ENCODE data around the gene GLTP. TPM values are rescaled to one million over a fixed set of nuclear protein-coding genes. Genes with fewer than 3 reads are reported as not detected.

The GLTP gene
- total RNA-seq, 2 donors from 2014 or later, result 15.2 to 20.9 TPM

DNA sequence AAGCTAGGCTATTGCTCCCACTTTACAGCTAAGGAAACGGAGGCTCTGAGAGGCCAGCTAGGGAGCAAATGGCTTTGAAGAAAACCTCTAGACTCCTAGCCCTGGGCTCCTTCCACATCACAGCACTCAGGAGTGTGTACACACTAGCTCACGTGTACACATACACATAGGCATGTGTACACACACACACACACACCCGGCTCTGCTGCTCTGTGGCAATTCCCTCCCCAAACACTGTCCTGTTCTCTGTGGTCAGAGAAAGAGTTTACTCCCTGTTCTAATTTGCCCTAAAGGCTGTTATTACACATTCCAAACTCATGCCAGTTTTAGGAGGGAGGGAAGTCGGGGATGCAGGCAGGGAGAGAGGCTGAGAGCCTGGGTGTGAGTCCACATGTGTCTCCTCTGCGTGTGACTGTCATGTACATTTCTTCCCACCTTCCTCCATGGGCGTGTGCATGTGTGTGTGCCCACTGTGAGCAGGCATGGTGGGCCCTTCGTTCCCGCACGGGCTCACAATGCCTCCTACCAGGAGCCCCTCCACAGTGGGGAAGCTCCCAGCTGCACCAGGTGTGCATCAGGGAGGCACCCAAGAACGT lies 61.3 kb downstream of the GLTP start:
- DNase-seq, result no peak
- H3K27me3 ChIP-seq (ENCODE audit: control insufficient read depth, insufficient read depth, low read length, poor library complexity, severe bottlenecking), result no peaks in the 10 kb centered on the region
- Mint-ChIP-seq H3K9me3 (no peaks in the 10 kb centered on the region), H3K4me3 (no peak overlapping the region), H3K36me3 (ENCODE audit: low read depth) (peaks cover 4% of the 10 kb centered on the region), H3K27me3 (ENCODE audit: insufficient read depth) (no peaks in the 10 kb centered on the region), H3K27ac (no peak overlapping the region), H3K4me1 (peaks cover 7% of the 10 kb centered on the region)
- H3K4me3 ChIP-seq (ENCODE audit: low read length), result no peak overlapping the region
- WGBS, 2 experiments (ENCODE audit: insufficient coverage in 1 of 2, insufficient read length in 1 of 2), result 91 to 96% methylated on average over 4 to 10 of the region's 10 CpGs
- H3K36me3 ChIP-seq (ENCODE audit: control insufficient read depth, insufficient read depth, low read length), result no peaks in the 10 kb centered on the region
- no peaks in the 10 kb centered on the region for H3K9me3 ChIP-seq (ENCODE audit: control insufficient read depth, low read length)
- H3K9ac ChIP-seq (ENCODE audit: extremely low read depth, low read length, poor library complexity, severe bottlenecking), result no peak overlapping the region
- TF ChIP-seq, protein P1, sequence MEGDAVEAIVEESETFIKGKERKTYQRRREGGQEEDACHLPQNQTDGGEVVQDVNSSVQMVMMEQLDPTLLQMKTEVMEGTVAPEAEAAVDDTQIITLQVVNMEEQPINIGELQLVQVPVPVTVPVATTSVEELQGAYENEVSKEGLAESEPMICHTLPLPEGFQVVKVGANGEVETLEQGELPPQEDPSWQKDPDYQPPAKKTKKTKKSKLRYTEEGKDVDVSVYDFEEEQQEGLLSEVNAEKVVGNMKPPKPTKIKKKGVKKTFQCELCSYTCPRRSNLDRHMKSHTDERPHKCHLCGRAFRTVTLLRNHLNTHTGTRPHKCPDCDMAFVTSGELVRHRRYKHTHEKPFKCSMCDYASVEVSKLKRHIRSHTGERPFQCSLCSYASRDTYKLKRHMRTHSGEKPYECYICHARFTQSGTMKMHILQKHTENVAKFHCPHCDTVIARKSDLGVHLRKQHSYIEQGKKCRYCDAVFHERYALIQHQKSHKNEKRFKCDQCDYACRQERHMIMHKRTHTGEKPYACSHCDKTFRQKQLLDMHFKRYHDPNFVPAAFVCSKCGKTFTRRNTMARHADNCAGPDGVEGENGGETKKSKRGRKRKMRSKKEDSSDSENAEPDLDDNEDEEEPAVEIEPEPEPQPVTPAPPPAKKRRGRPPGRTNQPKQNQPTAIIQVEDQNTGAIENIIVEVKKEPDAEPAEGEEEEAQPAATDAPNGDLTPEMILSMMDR (conservative IDR thresholded peaks at IDR 0.05), result no peak
- H3K4me1 ChIP-seq (ENCODE audit: control insufficient read depth, insufficient read depth, low read length), result no peaks in the 10 kb centered on the region
- no peak overlapping the region for H3K27ac ChIP-seq (ENCODE audit: low read depth, low read length)

GRCh38 chr12:109818253-109818652 lies 62.1 kb downstream of the GLTP start:
- Histone ChIP-seq H3K9me3 (ENCODE audit: control insufficient read depth, low read length) (no peaks in the 10 kb centered on the region), H3K4me1 (ENCODE audit: control insufficient read depth, insufficient read depth, low read length) (no peaks in the 10 kb centered on the region), H3K36me3 (ENCODE audit: control insufficient read depth, insufficient read depth, low read length) (no peaks in the 10 kb centered on the region), H3K27me3 (ENCODE audit: control insufficient read depth, insufficient read depth, low read length, poor library complexity, severe bottlenecking) (no peaks in the 10 kb centered on the region), H3K9ac (ENCODE audit: extremely low read depth, low read length, poor library complexity, severe bottlenecking) (no peak overlapping the region), H3K27ac (ENCODE audit: low read depth, low read length) (no peak overlapping the region), H3K4me3 (ENCODE audit: low read length) (no peak overlapping the region)
- Mint-ChIP-seq H3K27ac (no peak overlapping the region), H3K27me3 (ENCODE audit: insufficient read depth) (no peaks in the 10 kb centered on the region), H3K36me3 (ENCODE audit: low read depth) (peaks cover 4% of the 10 kb centered on the region), H3K4me1 (peaks cover 7% of the 10 kb centered on the region), H3K4me3 (no peak overlapping the region), H3K9me3 (no peaks in the 10 kb centered on the region)
- TF ChIP-seq, protein P1 (conservative IDR thresholded peaks at IDR 0.05), result no peak
- DNase-seq, result no peak
- WGBS, 2 experiments (ENCODE audit: insufficient coverage in 1 of 2, insufficient read length in 1 of 2), result 81 to 100% methylated on average over 1 to 9 of the region's 9 CpGs

DNA sequence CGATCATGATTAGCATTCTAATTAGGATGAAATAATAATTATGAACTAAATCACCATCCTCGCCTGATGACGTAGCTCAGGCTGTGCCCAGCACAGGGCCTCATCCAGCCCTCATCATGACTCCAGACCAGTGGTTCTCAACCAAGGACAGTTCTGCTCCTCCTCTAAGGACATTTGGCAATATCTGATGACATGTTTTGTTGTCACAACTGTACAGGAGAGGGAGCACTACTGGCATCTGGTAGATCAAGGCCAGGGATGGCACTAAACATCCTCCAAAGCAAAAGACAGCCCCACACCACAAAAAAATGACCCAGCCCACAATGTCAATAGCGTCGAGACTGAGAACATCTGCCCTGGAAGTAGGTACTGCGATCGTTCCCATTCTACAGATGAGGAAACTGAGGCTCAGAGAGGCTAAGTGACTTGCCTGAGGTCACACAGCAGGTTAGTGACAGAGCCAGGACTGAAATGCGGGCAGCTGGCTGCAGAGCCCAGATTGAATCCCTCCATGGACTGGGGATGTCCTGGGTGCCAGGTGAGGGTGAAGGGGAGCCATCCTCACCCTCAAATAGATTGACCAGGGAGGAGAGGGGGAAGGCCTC lies 62.6 kb downstream of the GLTP start:
- no peak overlapping the region for H3K27ac Mint-ChIP-seq
- Histone ChIP-seq H3K4me1 (ENCODE audit: control insufficient read depth, insufficient read depth, low read length) (no peaks in the 10 kb centered on the region), H3K27me3 (ENCODE audit: control insufficient read depth, insufficient read depth, low read length, poor library complexity, severe bottlenecking) (no peaks in the 10 kb centered on the region), H3K36me3 (ENCODE audit: control insufficient read depth, insufficient read depth, low read length) (peaks cover 2% of the 10 kb centered on the region), H3K9ac (ENCODE audit: extremely low read depth, low read length, poor library complexity, severe bottlenecking) (no peak overlapping the region), H3K4me3 (ENCODE audit: low read length) (no peak overlapping the region), H3K9me3 (ENCODE audit: control insufficient read depth, low read length) (no peaks in the 10 kb centered on the region), H3K27ac (ENCODE audit: low read depth, low read length) (no peak overlapping the region)
- H3K9me3 Mint-ChIP-seq, result no peaks in the 10 kb centered on the region
- peaks cover 5% of the 10 kb centered on the region for H3K4me1 Mint-ChIP-seq
- TF ChIP-seq, protein P1 (conservative IDR thresholded peaks at IDR 0.05), result no peak
- WGBS, 2 experiments (ENCODE audit: insufficient coverage in 1 of 2, insufficient read length in 1 of 2), result 90 to 94% methylated on average over 4 to 8 of the region's 8 CpGs
- H3K36me3 Mint-ChIP-seq (ENCODE audit: low read depth), result peaks cover 4% of the 10 kb centered on the region
- no peaks in the 10 kb centered on the region for H3K27me3 Mint-ChIP-seq (ENCODE audit: insufficient read depth)
- no peak for DNase-seq
- no peak overlapping the region for H3K4me3 Mint-ChIP-seq
